ENCODE measurements around the gene DDAH2.
A peak's percentile ranks its signal among the peaks of the same experiment; 100 is the strongest.
"Not testable (repeated sequence)": the region's sequence is repeated elsewhere in the genome, so short reads cannot be mapped to it uniquely, and the experiment has no call there.

DDAH2 gene

GRCh38 chr6:31713465-31713864 is 15.6 kb downstream of the DDAH2 start:
- DNase-seq (ENCODE audit: low read depth in 2 of 2), result no peak

DNA sequence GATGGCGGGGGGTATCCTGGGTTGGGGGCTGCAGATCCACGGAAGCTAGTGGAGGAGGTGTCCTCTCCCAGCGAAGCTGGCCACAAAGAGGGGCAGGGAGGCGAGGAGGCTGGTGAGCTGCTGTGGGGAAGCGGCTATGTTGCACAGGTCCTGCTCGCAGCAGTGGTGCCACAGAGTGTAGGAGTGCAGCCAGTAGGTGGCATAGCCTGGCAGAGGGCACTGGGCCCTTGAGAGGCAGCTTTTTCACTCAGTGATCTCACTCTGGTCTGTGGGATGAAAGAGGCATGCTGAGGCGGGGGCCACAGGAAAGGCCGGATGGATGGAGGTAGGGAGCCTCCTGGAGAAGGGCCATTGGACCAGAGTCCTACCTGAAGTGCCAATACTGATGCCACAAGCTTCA is 16.8 kb downstream of the DDAH2 start:
- no peak for DNase-seq (ENCODE audit: low read depth in 2 of 2)

DNA sequence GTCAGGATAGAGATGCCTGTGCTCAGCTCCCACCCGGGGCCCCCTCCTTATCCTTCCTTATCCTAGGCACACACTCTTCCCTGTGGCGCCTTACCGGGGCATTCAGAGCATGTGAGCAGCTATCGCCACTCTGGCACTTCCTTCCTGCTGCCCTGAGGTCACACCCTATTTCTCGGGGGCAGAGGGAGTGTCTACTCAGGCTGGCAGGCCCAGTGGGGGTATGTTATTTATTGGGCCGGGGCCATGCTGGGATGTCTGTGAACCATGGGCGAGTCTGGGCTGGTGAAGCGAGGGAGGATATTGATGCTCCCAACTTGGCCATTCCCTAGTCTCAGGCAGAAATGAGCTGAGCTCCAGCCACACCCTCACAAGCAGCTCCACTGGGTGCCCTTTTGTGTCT is 17.9 kb downstream of the DDAH2 start:
- no peak for DNase-seq (ENCODE audit: low read depth in 2 of 2)

DNA sequence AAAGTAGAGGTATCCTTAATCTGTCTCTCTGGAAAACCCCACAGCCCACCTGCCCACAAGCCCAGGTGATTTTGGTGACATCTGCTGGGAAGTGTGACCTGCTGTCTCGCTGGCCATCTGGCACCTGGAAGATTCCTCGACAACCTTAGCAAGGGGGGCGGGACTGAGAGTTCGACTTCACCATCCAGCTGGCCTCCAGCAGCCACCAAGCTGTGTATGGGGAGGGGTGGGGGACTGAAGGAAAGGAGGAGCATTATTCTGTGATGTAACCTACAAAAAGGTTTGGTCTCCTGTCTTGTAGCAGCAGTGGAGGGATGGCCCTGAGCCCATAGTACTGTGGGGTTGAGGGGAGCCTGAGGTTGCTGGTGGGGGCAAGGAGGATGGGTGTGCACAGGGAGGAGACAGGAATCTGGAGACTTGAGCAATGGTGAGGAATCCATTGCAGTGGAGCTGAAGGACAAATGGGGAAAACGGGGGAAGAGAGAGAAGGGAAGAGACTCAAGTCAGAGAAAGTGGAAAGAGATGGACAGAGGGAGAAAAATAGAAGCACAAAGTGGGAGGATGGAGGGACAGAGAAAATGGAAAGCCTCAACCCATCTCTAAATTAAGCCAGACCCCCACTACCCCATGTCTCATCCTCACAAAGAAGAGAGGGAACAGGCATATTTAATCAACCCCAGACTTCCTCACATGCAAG is 18.4 kb downstream of the DDAH2 start:
- DNase-seq (ENCODE audit: low read depth in 2 of 2), result no peak

- not testable (repeated sequence) for DNase-seq (ENCODE audit: low read depth in 2 of 2)
Measured at GRCh38 chr6:31709157-31709556, 19.9 kb downstream of the DDAH2 start.

DNA sequence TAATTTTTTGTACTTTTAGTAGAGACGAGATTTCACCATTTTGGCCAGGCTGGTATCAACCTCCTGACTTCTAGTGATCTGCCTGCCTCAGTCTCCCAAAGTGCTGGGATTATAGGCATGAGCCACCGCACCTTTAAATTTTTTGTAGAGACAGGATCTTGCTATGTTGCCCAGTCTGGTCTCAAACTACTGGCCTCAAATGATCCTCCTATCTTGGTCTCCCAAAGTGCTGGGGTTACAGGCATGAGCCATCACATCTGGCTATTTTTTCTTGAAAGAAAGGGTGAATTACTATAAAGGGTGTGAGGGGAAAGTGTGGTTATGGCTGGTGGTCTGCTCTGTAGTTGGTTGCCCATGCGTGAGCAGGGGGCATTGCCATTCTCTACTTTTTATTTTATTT is 20.9 kb downstream of the DDAH2 start:
- DNase-seq (ENCODE audit: low read depth in 2 of 2), result no peak

GRCh38 chr6:31707701-31708100 is 21.4 kb downstream of the DDAH2 start:
- DNase-seq (ENCODE audit: low read depth in 2 of 2), result no peak

- DNase-seq (ENCODE audit: low read depth in 2 of 2), result no peak
Measured at GRCh38 chr6:31706599-31706998, 22.5 kb downstream of the DDAH2 start, which contains the start of gene LY6G6F. LY6G6F (plus strand) TSS chr6:31706866; CDS start chr6:31706907, 41 bp downstream.

DNA sequence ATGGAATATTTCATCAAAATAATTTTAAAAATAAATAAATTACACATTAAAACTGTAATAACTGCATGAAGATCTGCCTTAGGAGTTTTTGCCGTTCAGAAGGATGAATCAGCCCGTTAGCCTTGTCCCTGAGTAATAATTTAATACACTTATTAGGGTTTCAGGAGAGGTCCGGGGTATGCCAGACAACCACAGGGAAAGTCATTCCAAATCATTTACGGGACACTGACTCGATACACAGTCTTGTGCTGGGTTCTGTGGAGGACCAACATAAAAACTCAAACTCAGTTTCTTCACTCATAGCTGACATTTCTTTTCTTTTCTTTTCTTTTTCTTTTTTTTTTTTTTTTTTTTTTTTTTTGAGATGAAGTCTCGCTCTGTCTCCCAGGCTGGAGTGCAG is 23.2 kb downstream of the DDAH2 start:
- DNase-seq (ENCODE audit: low read depth in 2 of 2), result no peak

- DNase-seq (ENCODE audit: low read depth in 2 of 2), result peak; percentile 93
Measured at GRCh38 chr6:31702819-31703716, 26.0 kb downstream of the DDAH2 start, which contains the start of gene ABHD16A. ABHD16A (minus strand) TSS chr6:31703324; CDS start chr6:31703281, 43 bp downstream.

DNA sequence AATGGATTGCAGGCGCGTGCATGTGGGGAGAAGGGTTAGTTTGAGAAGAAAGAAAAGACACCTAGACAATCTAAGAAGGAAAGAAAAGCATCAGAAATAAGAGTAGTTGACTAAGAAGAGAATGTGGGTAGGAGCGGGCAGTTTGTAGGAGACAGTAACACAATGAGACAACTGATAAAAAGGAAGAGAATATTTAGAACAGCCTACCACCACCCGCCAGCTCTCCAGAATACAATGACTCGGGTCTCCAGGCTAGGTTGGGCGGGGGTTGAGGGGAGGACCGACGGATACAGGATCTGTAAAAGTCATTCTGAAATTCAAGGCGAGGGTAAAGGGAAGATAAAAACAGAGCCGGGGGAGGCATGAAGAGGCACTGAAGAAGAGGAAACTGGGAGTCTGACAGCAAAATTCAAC is 26.7 kb downstream of the DDAH2 start:
- no peak for DNase-seq (ENCODE audit: low read depth in 2 of 2)

- no peak for DNase-seq (ENCODE audit: low read depth in 2 of 2)
Measured at GRCh38 chr6:31701666-31702404, 27.3 kb downstream of the DDAH2 start.

DNA sequence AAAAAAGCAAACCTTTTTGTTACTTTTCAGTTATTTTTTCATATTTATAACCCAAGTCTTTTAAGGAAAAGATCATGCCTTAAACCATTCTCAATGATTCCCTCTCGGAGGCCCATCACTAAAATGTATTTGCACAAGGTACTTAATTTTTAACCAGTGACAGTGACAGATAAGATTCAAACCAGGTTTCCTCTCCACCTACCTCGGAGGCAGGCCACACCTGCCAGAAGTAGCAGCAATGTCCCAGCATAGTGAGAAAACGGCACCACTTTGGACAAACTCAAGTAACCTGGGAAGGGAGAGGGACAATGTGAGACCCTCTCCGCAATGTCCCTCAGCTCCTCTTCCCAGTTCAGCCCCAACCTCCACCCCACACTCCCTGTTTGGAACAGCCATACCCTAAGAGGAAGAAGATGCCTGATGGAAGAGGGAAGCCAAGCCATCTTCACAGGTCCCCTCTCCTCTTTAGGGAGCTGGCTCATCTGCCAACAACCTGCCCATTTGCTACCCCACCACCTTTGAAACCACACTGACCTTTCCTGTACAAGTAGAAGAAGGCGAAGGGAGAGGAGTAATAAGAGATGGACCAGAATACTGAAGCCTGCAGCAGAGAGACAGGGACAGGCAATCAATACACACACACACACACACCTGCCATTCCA is 28.2 kb downstream of the DDAH2 start:
- DNase-seq (ENCODE audit: low read depth in 2 of 2), result no peak

- no peak for DNase-seq (ENCODE audit: low read depth in 2 of 2)
Measured at GRCh38 chr6:31697555-31697954, 31.5 kb downstream of the DDAH2 start.

DNA sequence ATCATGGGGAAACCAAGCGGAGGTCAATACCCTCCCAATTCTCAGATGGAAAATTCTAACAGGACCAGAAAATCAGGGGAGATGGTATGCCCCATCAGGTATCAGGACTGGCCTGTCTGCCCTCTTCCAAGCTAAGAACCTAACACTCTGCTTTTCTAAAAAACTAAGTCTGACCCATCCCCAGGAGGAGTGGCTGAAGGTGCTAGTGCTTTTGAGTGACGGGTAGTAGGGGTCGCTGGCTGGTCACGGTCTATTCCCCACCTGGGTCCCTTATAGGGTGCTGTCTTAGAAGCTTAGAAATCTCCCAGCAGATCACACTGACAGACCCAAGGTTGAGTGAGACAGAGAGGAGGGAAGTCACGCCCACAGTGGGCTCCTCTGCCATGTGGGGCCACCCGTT is 35.6 kb downstream of the DDAH2 start:
- no peak for DNase-seq (ENCODE audit: low read depth in 2 of 2)

DNA sequence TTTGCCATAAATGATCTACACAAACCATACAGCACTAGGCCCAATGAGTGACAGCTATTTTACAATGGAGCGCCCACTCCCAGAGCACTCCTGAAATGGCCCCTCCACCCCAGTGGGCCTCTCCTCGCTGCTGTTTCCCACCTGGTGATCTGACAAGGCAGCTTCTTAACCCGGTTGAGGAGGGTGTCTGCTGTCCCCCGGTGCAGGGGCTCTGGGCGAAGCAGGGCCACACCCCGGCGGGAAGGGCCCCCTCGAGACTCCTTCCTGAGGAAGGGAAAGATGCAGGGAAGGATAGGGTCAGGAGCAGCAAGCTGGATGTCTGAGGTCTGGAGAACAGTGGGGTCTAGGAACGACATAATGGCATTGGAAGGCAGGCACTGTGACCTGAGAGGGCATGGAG is 36.2 kb downstream of the DDAH2 start:
- no peak for DNase-seq (ENCODE audit: low read depth in 2 of 2)

GRCh38 chr6:31692353-31692752 is 36.7 kb downstream of the DDAH2 start:
- DNase-seq (ENCODE audit: low read depth in 2 of 2), result no peak

- DNase-seq (ENCODE audit: low read depth in 2 of 2), result no peak
Measured at GRCh38 chr6:31691564-31692108, 37.5 kb downstream of the DDAH2 start.

DNA sequence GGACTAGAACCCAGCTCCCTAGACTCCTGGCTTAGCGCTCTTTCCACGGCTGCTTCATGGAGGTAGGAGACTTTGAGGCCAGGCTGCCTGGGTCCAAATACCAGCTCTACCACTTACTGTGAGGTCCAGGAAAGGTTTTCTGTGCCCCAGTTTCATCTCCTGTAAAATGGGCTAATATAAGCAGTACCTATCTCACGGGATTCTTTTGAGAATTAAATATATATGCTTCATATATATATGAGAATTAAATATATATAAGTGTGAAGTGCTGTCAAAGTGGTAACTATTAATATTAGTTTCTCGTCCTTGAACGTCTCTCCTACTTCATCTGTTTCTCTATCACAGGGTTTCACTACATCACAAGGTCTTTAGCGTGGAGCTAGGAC is 38.0 kb downstream of the DDAH2 start:
- no peak for DNase-seq (ENCODE audit: low read depth in 2 of 2)

GRCh38 chr6:31690231-31691077 is 38.6 kb downstream of the DDAH2 start:
- DNase-seq (ENCODE audit: low read depth in 2 of 2), result no peak
